ENCODE data around the gene PRODH2. TPM values are rescaled to one million over a fixed set of nuclear protein-coding genes. Genes with fewer than 3 reads are reported as not detected.
A peak's percentile ranks its signal among the peaks of the same experiment; 100 is the strongest.

PRODH2 gene, protein sequence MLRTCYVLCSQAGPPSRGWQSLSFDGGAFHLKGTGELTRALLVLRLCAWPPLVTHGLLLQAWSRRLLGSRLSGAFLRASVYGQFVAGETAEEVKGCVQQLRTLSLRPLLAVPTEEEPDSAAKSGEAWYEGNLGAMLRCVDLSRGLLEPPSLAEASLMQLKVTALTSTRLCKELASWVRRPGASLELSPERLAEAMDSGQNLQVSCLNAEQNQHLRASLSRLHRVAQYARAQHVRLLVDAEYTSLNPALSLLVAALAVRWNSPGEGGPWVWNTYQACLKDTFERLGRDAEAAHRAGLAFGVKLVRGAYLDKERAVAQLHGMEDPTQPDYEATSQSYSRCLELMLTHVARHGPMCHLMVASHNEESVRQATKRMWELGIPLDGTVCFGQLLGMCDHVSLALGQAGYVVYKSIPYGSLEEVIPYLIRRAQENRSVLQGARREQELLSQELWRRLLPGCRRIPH
- 0.44 TPM for total RNA-seq (2021; ENCODE audit: unreplicated experiment)
- not detected in 2 replicates for polyA plus RNA-seq (2012)
- percentile 11 among the genes with signal in this experiment for Bru-seq, nascent RNA
- BruChase-seq, experiment 1, labeled RNA remaining after a 6-hour chase, result percentile 18 among the genes with signal in this experiment
- BruChase-seq, experiment 2, labeled RNA remaining after a 2-hour chase, result percentile 6 among the genes with signal in this experiment
- long read RNA-seq, result 0 reads

DNA sequence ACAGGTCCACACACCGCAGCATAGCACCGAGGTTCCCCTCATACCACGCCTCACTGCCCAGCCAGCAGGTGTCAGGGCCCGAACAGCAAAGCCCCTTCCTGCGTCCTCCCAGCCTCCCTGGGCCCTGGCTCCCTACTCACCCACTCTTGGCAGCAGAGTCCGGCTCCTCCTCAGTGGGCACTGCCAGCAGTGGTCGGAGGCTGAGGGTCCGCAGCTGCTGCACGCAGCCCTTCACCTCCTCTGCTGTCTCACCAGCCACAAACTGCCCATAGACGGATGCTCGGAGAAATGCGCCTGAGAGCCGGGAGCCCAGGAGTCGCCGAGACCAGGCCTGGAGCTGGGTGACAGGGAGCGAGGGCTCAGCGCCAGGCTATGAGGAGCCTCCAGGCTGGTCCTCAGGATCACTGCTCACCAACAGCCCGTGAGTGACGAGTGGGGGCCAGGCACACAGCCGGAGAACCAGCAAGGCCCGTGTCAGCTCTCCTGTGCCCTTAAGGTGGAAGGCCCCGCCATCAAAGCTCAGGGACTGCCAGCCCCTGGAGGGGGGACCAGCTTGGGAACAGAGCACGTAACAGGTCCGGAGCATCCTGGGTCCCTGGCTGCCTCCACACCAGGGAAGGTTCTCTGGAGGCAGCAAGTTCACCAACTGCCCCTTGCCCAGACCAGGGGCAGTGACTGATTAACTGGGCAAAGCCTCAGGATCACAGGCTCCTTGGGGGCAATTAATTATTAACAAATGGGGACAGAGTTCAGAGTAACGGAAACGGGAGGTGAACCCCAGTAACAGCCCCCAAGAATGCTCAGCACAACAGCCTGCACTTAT, at the start of gene PRODH2:
Gene PRODH2 (minus strand): TSS at position 626 of the 823 bp plus-strand sequence. CDS start 40 bp downstream, at position 586.
- no peaks in the 10 kb centered on the region for H3K27me3 ChIP-seq (ENCODE audit: insufficient read depth, low read length)
- DNase-seq (ENCODE audit: low read depth, low spot score) (no peak), ATAC-seq (no peak)
- H3K27ac ChIP-seq (ENCODE audit: low read depth, low read length), result no peak within 1 kb of the TSS
- H3K4me3 ChIP-seq (replicated peaks in 1 of 2; ENCODE audit: low read depth in 1 of 2, low read length in 2 of 2), result no peak within 1 kb of the TSS
- no peaks in the 10 kb centered on the region for H3K9me2 ChIP-seq (ENCODE audit: insufficient read depth)
- intact Hi-C loops (cut with micrococcal nuclease), result no loop called here
- H3K9me3 ChIP-seq (ENCODE audit: control insufficient read depth in 1 of 2, insufficient read depth in 1 of 2, low read depth in 1 of 2, low read length in 2 of 2), result no peaks in the 10 kb centered on the region
- H3K4me2 ChIP-seq (ENCODE audit: low read length), result no peak within 1 kb of the TSS
- no peaks in the 10 kb centered on the region for H3K36me3 ChIP-seq (ENCODE audit: control insufficient read depth in 1 of 2, insufficient read depth in 2 of 2, low read length in 2 of 2)
- H3K4me1 ChIP-seq (ENCODE audit: control insufficient read depth in 1 of 2, insufficient read depth in 2 of 2, low read length in 2 of 2), result no peaks in the 10 kb centered on the region
- BruUV-seq (replicated peaks), result no TSS peak
- H4K20me1 ChIP-seq (ENCODE audit: insufficient read depth), result no peaks in the 10 kb centered on the region
- no peaks in the 10 kb centered on the region for H3K79me2 ChIP-seq (ENCODE audit: insufficient read depth, low read length)
- ChIA-PET CTCF (no interaction called here), RAD21 (ENCODE audit: low non-redundant PET in 1 of 2, low total read pairs in 2 of 2, uncharacterized antibody in 2 of 2, unreplicated experiment in 2 of 2) (no interaction called here), POLR2A (no interaction called here)
- H2AFZ ChIP-seq (ENCODE audit: low read depth, low read length, poor library complexity, severe bottlenecking), result no peak within 1 kb of the TSS
- no peak within 1 kb of the TSS for H3K9ac ChIP-seq (ENCODE audit: low read length)
- TF ChIP-seq POLR2A (IDR thresholded peaks at IDR 0.05; ENCODE audit: borderline replicate concordance, extremely low read depth, insufficient read depth, insufficient read length) (no peak), EZH2phosphoT487 (IDR thresholded peaks at IDR 0.05; ENCODE audit: borderline replicate concordance) (no peak), YY1 (IDR thresholded peaks at IDR 0.05; ENCODE audit: extremely low read depth, insufficient replicate concordance, low read depth, low read length) (no peak), CEBPB (IDR thresholded peaks at IDR 0.05; ENCODE audit: low read depth) (no peak), FOSL1 (IDR thresholded peaks at IDR 0.05; ENCODE audit: low read depth) (no peak), EGR1 (IDR thresholded peaks at IDR 0.05; ENCODE audit: low read depth) (no peak), POLR2AphosphoS5 (IDR thresholded peaks at IDR 0.05; ENCODE audit: low read depth, low read length) (no peak), ZNF274 (IDR thresholded peaks at IDR 0.05; ENCODE audit: low read depth, low read length) (no peak), TCF7L2 (IDR thresholded peaks at IDR 0.05; ENCODE audit: borderline replicate concordance, extremely low read depth, insufficient read depth, insufficient read length) (no peak), ELF1 (IDR thresholded peaks at IDR 0.05; ENCODE audit: borderline replicate concordance, low read depth) (no peak), SP1 (IDR thresholded peaks at IDR 0.05; ENCODE audit: low read depth) (no peak)
- TF ChIP-seq, protein P1, sequence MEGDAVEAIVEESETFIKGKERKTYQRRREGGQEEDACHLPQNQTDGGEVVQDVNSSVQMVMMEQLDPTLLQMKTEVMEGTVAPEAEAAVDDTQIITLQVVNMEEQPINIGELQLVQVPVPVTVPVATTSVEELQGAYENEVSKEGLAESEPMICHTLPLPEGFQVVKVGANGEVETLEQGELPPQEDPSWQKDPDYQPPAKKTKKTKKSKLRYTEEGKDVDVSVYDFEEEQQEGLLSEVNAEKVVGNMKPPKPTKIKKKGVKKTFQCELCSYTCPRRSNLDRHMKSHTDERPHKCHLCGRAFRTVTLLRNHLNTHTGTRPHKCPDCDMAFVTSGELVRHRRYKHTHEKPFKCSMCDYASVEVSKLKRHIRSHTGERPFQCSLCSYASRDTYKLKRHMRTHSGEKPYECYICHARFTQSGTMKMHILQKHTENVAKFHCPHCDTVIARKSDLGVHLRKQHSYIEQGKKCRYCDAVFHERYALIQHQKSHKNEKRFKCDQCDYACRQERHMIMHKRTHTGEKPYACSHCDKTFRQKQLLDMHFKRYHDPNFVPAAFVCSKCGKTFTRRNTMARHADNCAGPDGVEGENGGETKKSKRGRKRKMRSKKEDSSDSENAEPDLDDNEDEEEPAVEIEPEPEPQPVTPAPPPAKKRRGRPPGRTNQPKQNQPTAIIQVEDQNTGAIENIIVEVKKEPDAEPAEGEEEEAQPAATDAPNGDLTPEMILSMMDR (IDR thresholded peaks at IDR 0.05 in 2 of 3, conservative IDR thresholded peaks at IDR 0.05 in 1 of 3; ENCODE audit: borderline replicate concordance in 1 of 3, insufficient read depth in 1 of 3, low read depth in 2 of 3, low read length in 2 of 3), result no peak
- TF ChIP-seq, protein P2, sequence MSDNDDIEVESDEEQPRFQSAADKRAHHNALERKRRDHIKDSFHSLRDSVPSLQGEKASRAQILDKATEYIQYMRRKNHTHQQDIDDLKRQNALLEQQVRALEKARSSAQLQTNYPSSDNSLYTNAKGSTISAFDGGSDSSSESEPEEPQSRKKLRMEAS (IDR thresholded peaks at IDR 0.05), result no peak
- TF ChIP-seq, protein P3, sequence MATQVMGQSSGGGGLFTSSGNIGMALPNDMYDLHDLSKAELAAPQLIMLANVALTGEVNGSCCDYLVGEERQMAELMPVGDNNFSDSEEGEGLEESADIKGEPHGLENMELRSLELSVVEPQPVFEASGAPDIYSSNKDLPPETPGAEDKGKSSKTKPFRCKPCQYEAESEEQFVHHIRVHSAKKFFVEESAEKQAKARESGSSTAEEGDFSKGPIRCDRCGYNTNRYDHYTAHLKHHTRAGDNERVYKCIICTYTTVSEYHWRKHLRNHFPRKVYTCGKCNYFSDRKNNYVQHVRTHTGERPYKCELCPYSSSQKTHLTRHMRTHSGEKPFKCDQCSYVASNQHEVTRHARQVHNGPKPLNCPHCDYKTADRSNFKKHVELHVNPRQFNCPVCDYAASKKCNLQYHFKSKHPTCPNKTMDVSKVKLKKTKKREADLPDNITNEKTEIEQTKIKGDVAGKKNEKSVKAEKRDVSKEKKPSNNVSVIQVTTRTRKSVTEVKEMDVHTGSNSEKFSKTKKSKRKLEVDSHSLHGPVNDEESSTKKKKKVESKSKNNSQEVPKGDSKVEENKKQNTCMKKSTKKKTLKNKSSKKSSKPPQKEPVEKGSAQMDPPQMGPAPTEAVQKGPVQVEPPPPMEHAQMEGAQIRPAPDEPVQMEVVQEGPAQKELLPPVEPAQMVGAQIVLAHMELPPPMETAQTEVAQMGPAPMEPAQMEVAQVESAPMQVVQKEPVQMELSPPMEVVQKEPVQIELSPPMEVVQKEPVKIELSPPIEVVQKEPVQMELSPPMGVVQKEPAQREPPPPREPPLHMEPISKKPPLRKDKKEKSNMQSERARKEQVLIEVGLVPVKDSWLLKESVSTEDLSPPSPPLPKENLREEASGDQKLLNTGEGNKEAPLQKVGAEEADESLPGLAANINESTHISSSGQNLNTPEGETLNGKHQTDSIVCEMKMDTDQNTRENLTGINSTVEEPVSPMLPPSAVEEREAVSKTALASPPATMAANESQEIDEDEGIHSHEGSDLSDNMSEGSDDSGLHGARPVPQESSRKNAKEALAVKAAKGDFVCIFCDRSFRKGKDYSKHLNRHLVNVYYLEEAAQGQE (IDR thresholded peaks at IDR 0.05; ENCODE audit: low read depth), result no peak
- TF ChIP-seq, protein P4, sequence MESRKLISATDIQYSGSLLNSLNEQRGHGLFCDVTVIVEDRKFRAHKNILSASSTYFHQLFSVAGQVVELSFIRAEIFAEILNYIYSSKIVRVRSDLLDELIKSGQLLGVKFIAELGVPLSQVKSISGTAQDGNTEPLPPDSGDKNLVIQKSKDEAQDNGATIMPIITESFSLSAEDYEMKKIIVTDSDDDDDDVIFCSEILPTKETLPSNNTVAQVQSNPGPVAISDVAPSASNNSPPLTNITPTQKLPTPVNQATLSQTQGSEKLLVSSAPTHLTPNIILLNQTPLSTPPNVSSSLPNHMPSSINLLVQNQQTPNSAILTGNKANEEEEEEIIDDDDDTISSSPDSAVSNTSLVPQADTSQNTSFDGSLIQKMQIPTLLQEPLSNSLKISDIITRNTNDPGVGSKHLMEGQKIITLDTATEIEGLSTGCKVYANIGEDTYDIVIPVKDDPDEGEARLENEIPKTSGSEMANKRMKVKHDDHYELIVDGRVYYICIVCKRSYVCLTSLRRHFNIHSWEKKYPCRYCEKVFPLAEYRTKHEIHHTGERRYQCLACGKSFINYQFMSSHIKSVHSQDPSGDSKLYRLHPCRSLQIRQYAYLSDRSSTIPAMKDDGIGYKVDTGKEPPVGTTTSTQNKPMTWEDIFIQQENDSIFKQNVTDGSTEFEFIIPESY (IDR thresholded peaks at IDR 0.05; ENCODE audit: extremely low read depth, insufficient replicate concordance, low read length), result no peak
